ENCODE results near the gene NCKAP5. TPM values are rescaled to one million over a fixed set of nuclear protein-coding genes. Genes with fewer than 3 reads are reported as not detected.

NCKAP5 gene
- total and polyA plus RNA-seq, 2 of the 13 experiments (the other 11 are each of a cell fraction or from before 2014, with no cell fraction given) = 0.01 TPM; not detected in 1

- H3K79me2 ChIP-seq (ENCODE audit: insufficient read depth, low read length) = no peaks in the 10 kb centered on the region
- H4K20me1 ChIP-seq (ENCODE audit: insufficient read depth, low read length) = no peaks in the 10 kb centered on the region
- H3K27me3 ChIP-seq (ENCODE audit: control insufficient read depth in 1 of 2, insufficient read depth in 2 of 2, low read length in 2 of 2) = no peaks in the 10 kb centered on the region
- POLR2A ChIA-PET = no interaction called here
- TF ChIP-seq ZFYVE20 (CRISPR knock-in tag; IDR thresholded peaks at IDR 0.05; ENCODE audit: borderline replicate concordance, low read depth) (no peak), ZSCAN5A (CRISPR knock-in tag; IDR thresholded peaks at IDR 0.05; ENCODE audit: borderline replicate concordance) (no peak), PHF20 (CRISPR knock-in tag; IDR thresholded peaks at IDR 0.05) (no peak), ZMYM2 (CRISPR knock-in tag; IDR thresholded peaks at IDR 0.05) (no peak), ZNF350 (CRISPR knock-in tag; IDR thresholded peaks at IDR 0.05; ENCODE audit: borderline replicate concordance, low read depth) (no peak), HDAC6 (IDR thresholded peaks at IDR 0.05; ENCODE audit: low read depth, low read length) (no peak), ZNF251 (CRISPR knock-in tag; IDR thresholded peaks at IDR 0.05) (no peak), FOSL1 (CRISPR knock-in tag; IDR thresholded peaks at IDR 0.05; ENCODE audit: borderline replicate concordance) (no peak), ZNF576 (CRISPR knock-in tag; IDR thresholded peaks at IDR 0.05) (no peak)
- TF ChIP-seq, protein P1, sequence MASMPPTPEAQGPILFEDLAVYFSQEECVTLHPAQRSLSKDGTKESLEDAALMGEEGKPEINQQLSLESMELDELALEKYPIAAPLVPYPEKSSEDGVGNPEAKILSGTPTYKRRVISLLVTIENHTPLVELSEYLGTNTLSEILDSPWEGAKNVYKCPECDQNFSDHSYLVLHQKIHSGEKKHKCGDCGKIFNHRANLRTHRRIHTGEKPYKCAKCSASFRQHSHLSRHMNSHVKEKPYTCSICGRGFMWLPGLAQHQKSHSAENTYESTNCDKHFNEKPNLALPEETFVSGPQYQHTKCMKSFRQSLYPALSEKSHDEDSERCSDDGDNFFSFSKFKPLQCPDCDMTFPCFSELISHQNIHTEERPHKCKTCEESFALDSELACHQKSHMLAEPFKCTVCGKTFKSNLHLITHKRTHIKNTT (CRISPR knock-in tag; IDR thresholded peaks at IDR 0.05) = no peak
- WGBS (ENCODE audit: low lambda C conversion rate) = 5% methylated on average over 4 of the region's 4 CpGs
- BruUV-seq (replicated peaks) = no TSS peak
- H3K4me3 ChIP-seq (replicated peaks in 1 of 3; ENCODE audit: insufficient read depth in 1 of 3, low read depth in 2 of 3, low read length in 3 of 3) = no peak overlapping the region
- FAIRE-seq = no peak
- H3K4me1 ChIP-seq (ENCODE audit: insufficient read depth, low read length) = 0 out of 2 replicates have a peak, but pooled peaks cover 4% of the 10 kb centered on the region
- H3K4me2 ChIP-seq (ENCODE audit: low read depth, low read length) = no peak overlapping the region
- no peak for DNase-seq (ENCODE audit: low spot score)
- no peak overlapping the region for H3K27ac ChIP-seq (ENCODE audit: extremely low read length, insufficient read depth, low read length)
- no peaks in the 10 kb centered on the region for H3K36me3 ChIP-seq (replicated peaks in 1 of 2; ENCODE audit: control insufficient read depth in 1 of 2, insufficient read depth in 2 of 2, low read length in 2 of 2)
- intact Hi-C loops (cut with micrococcal nuclease; ENCODE audit: unreplicated experiment) (no loop called here), in situ Hi-C loops (cut with HindIII; ENCODE audit: extremely low pct_ligation_motif_present, low pct_unique_long_range_greater_than_20kb) (no loop called here)
- H3K9ac ChIP-seq (ENCODE audit: insufficient read depth, low read depth, low read length) = no peak overlapping the region
- ATAC-seq = no peak
- CTCF ChIA-PET (ENCODE audit: low intra/inter-chr PET ratio, low total read pairs) = no interaction called here
- H2AFZ ChIP-seq (ENCODE audit: low read length) = no peak overlapping the region
- H3K9me3 ChIP-seq (ENCODE audit: low read length) = no peaks in the 10 kb centered on the region
These were observed 149.6 kb downstream of the NCKAP5 start for GRCh38 chr2:133418671-133419070.

Measured in HepG2 (cell line).